Mesendoderm (in vitro differentiated cells): ENCODE measurements around the gene MAML3.

Experiments
- DNase-seq: peaks from one replicate; pipeline ENCODE4 v3.0.0; 2013
- H2AK5ac ChIP-seq: 2 replicates; pipeline ENCODE4 v1.6.1; 2013; ENCODE audit warnings: low read length, inconsistent platforms
- H2BK120ac ChIP-seq: 2 replicates; pipeline ENCODE4 v1.6.1; 2013; ENCODE audit warnings: low read depth, mild to moderate bottlenecking, low read length, moderate library complexity, mixed read lengths
- H2BK15ac ChIP-seq: replicated peaks from 2 replicates; pipeline ENCODE4 v1.6.1; 2013; ENCODE audit warnings: low read depth, mild to moderate bottlenecking, moderate library complexity
- H2BK5ac ChIP-seq: 2 replicates; pipeline ENCODE4 v1.6.1; 2013; ENCODE audit warnings: low read length, inconsistent platforms
- H3K18ac ChIP-seq: 2 replicates; pipeline ENCODE4 v1.6.1; 2013; ENCODE audit warnings: mild to moderate bottlenecking, low read length, mixed read lengths
- H3K23ac ChIP-seq: one replicate; pipeline ENCODE4 v1.6.1; 2013; ENCODE audit warnings: low read length
- H3K27ac ChIP-seq: 2 replicates; pipeline ENCODE4 v1.5.1; 2013; ENCODE audit warnings: low read depth, mild to moderate bottlenecking, inconsistent platforms, low read length, moderate library complexity
- H3K27me3 ChIP-seq: 2 replicates; pipeline ENCODE4 v1.6.1; 2013; ENCODE audit warnings: low read length, control low read depth, mild to moderate bottlenecking, inconsistent platforms; ENCODE audit not compliant: insufficient read depth, poor library complexity
- H3K36me3 ChIP-seq: 2 replicates; pipeline ENCODE4 v1.6.1; 2013; ENCODE audit warnings: low read length, inconsistent platforms; ENCODE audit not compliant: control insufficient read depth, insufficient read depth
- H3K4ac ChIP-seq: one replicate; pipeline ENCODE4 v1.6.1; 2013; ENCODE audit warnings: low read depth, mild to moderate bottlenecking, low read length, moderate library complexity
- H3K4me1 ChIP-seq: 2 replicates; pipeline ENCODE4 v1.6.1; 2013; ENCODE audit warnings: low read depth, low read length, inconsistent platforms; ENCODE audit not compliant: control insufficient read depth
- H3K4me2 ChIP-seq: 2 replicates; pipeline ENCODE4 v1.6.1; 2013; ENCODE audit warnings: low read length
- H3K4me3 ChIP-seq: 2 replicates; pipeline ENCODE4 v1.5.1; 2013; ENCODE audit warnings: mild to moderate bottlenecking, low read length
- H3K56ac ChIP-seq: one replicate; pipeline ENCODE4 v1.6.1; 2013; ENCODE audit warnings: low read length
- H3K79me1 ChIP-seq: 2 replicates; pipeline ENCODE4 v1.6.1; 2013; ENCODE audit warnings: low read length, inconsistent platforms
- H3K79me2 ChIP-seq: 2 replicates; pipeline ENCODE4 v1.6.1; 2013; ENCODE audit warnings: mild to moderate bottlenecking, low read length; ENCODE audit not compliant: control insufficient read depth, insufficient read depth
- H3K9ac ChIP-seq: 2 replicates; pipeline ENCODE4 v1.6.1; 2013; ENCODE audit warnings: low read length, inconsistent platforms
- H4K5ac ChIP-seq: one replicate; pipeline ENCODE4 v1.6.1; 2013; ENCODE audit warnings: low read length
- H4K8ac ChIP-seq: one replicate; pipeline ENCODE4 v1.6.1; 2013; ENCODE audit warnings: low read depth, mild to moderate bottlenecking, control low read depth, low read length, moderate library complexity
- WGBS: extraction: QIAGEN DNeasy Blood & Tissue Kit; methylation state at CpG from one replicate; pipeline ENCODE4 v1.1.7; 2013; ENCODE audit warnings: low lambda C conversion rate, missing lambda C conversion rate; ENCODE audit not compliant: insufficient coverage; ENCODE audit errors: extremely low coverage; 5-methylcytosine and 5-hydroxymethylcytosine counted together

MAML3 gene

DNA sequence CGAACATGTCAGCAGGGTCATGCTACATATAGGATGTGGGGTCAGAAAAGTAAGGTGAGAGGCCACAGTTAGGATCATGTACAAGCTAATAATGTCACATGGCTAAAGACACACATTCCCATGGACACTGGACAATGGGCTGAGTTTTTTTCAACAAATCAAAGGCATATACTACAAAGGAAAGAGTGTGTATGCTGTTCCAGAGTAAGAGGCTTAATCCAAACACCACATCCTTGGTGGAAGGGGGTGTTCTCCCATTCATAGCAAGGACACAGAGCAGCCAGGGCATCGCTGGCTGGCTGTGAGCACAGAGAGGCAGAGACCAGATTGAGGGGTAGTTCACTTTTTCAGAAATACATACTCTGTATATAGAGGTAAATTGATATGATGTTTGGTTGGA lies 356.7 kb downstream of the MAML3 start:
- no peak for DNase-seq
- Histone ChIP-seq H3K27ac (no peak overlapping the region), H3K4ac (no peak overlapping the region), H3K56ac (no peak overlapping the region), H3K4me2 (no peak overlapping the region), H3K79me1 (no peaks in the 10 kb centered on the region), H3K18ac (no peak overlapping the region), H3K79me2 (no peaks in the 10 kb centered on the region), H3K4me3 (no peak overlapping the region), H3K27me3 (no peaks in the 10 kb centered on the region), H2BK5ac (no peak overlapping the region), H4K5ac (no peak overlapping the region), H3K23ac (no peak overlapping the region), H4K8ac (no peak overlapping the region), H2BK15ac (no peak overlapping the region), H2BK120ac (no peak overlapping the region), H3K9ac (no peak overlapping the region), H3K36me3 (no peaks in the 10 kb centered on the region), H2AK5ac (no peak overlapping the region), H3K4me1 (no peaks in the 10 kb centered on the region)
- WGBS, result no CpG with 5 or more reads among the region's 2 CpGs

- H2BK15ac ChIP-seq, result no peak overlapping the region
These were observed 358.3 kb downstream of the MAML3 start for GRCh38 chr4:139795527-139796314.

GRCh38 chr4:139794158-139794954 lies 359.6 kb downstream of the MAML3 start:
- no peak overlapping the region for H3K18ac ChIP-seq
- no peak overlapping the region for H3K9ac ChIP-seq
- H3K4me1 ChIP-seq, result no peaks in the 10 kb centered on the region
- H2BK15ac ChIP-seq, result no peak overlapping the region
- no peaks in the 10 kb centered on the region for H3K79me1 ChIP-seq
- no peak overlapping the region for H3K4me3 ChIP-seq
- H4K8ac ChIP-seq, result no peak overlapping the region
- no peak overlapping the region for H3K27ac ChIP-seq
- H3K27me3 ChIP-seq, result no peaks in the 10 kb centered on the region
- H2BK5ac ChIP-seq, result no peak overlapping the region
- H3K36me3 ChIP-seq, result no peaks in the 10 kb centered on the region
- H3K4ac ChIP-seq, result no peak overlapping the region
- WGBS, result no CpG with 5 or more reads among the region's 3 CpGs
- H4K5ac ChIP-seq, result no peak overlapping the region
- no peak overlapping the region for H2AK5ac ChIP-seq
- DNase-seq, result no peak
- no peak overlapping the region for H3K56ac ChIP-seq
- peak overlapping the region; percentile 32 for H3K23ac ChIP-seq
- H3K79me2 ChIP-seq, result no peaks in the 10 kb centered on the region
- H3K4me2 ChIP-seq, result no peak overlapping the region
- no peak overlapping the region for H2BK120ac ChIP-seq

More at GRCh38 chr4:139795527-139796314, 358.3 kb downstream of the MAML3 start:
- Histone ChIP-seq H3K79me1 (no peaks in the 10 kb centered on the region), H3K27ac (no peak overlapping the region), H3K9ac (no peak overlapping the region), H3K27me3 (no peaks in the 10 kb centered on the region), H3K56ac (no peak overlapping the region), H4K8ac (no peak overlapping the region), H3K79me2 (no peaks in the 10 kb centered on the region), H3K36me3 (no peaks in the 10 kb centered on the region), H3K4me2 (no peak overlapping the region), H2AK5ac (no peak overlapping the region), H3K4me3 (no peak overlapping the region), H2BK5ac (no peak overlapping the region), H3K23ac (no peak overlapping the region), H3K4me1 (no peaks in the 10 kb centered on the region), H4K5ac (no peak overlapping the region), H3K18ac (no peak overlapping the region), H3K4ac (no peak overlapping the region), H2BK120ac (no peak overlapping the region)
- no CpG with 5 or more reads among the region's 8 CpGs for WGBS
- no peak for DNase-seq

- H3K4me2 ChIP-seq, result no peak overlapping the region
- H4K5ac ChIP-seq, result no peak overlapping the region
- H2BK120ac ChIP-seq, result no peak overlapping the region
- no peak overlapping the region for H3K9ac ChIP-seq
- no peaks in the 10 kb centered on the region for H3K79me2 ChIP-seq
- H3K79me1 ChIP-seq, result no peaks in the 10 kb centered on the region
- H3K4me1 ChIP-seq, result peaks cover 4% of the 10 kb centered on the region
- H4K8ac ChIP-seq, result no peak overlapping the region
- H3K4me3 ChIP-seq, result no peak overlapping the region
- H3K18ac ChIP-seq, result no peak overlapping the region
- H3K56ac ChIP-seq, result no peak overlapping the region
- no peak overlapping the region for H2BK5ac ChIP-seq
- DNase-seq, result no peak
- no peak overlapping the region for H3K27ac ChIP-seq
- H2AK5ac ChIP-seq, result no peak overlapping the region
- H3K4ac ChIP-seq, result no peak overlapping the region
- H2BK15ac ChIP-seq, result no peak overlapping the region
- no CpG with 5 or more reads among the region's 2 CpGs for whole genome bisulfite sequencing
- no peaks in the 10 kb centered on the region for H3K36me3 ChIP-seq
- no peak overlapping the region for H3K23ac ChIP-seq
- no peaks in the 10 kb centered on the region for H3K27me3 ChIP-seq
These were observed 362.3 kb downstream of the MAML3 start for GRCh38 chr4:139791681-139792080.

GRCh38 chr4:139790291-139790690 lies 363.7 kb downstream of the MAML3 start:
- H3K4ac ChIP-seq, result no peak overlapping the region
- H2BK120ac ChIP-seq, result no peak overlapping the region
- H2BK5ac ChIP-seq, result no peak overlapping the region
- no peak overlapping the region for H3K18ac ChIP-seq
- no peaks in the 10 kb centered on the region for H3K27me3 ChIP-seq
- no peak overlapping the region for H2AK5ac ChIP-seq
- no peaks in the 10 kb centered on the region for H3K79me2 ChIP-seq
- H3K79me1 ChIP-seq, result no peaks in the 10 kb centered on the region
- DNase-seq, result no peak
- H3K36me3 ChIP-seq, result no peaks in the 10 kb centered on the region
- no peak overlapping the region for H4K8ac ChIP-seq
- no peak overlapping the region for H3K56ac ChIP-seq
- H4K5ac ChIP-seq, result no peak overlapping the region
- H3K23ac ChIP-seq, result no peak overlapping the region
- no peak overlapping the region for H3K4me2 ChIP-seq
- no peak overlapping the region for H3K4me3 ChIP-seq
- H2BK15ac ChIP-seq, result no peak overlapping the region
- no peak overlapping the region for H3K9ac ChIP-seq
- WGBS, result no CpG with 5 or more reads among the region's 4 CpGs
- H3K27ac ChIP-seq, result no peak overlapping the region
- H3K4me1 ChIP-seq, result peaks cover 6% of the 10 kb centered on the region
